Upper lobe of left lung (tissue), 4 donors: ENCODE data around the gene RAMP3.

Experiments
- POLR2A ChIP-seq, 4 donors: fragments of 450-650 bp; IDR thresholded peaks; one replicate each; pipeline ENCODE4 v1.5.1; 2016 to 2017; ENCODE audit warnings: antibody characterized with exemption in 4 of 4, mild to moderate bottlenecking in 2 of 4
- POLR2AphosphoS5 ChIP-seq, 2 donors: sonication (generic); formaldehyde crosslinking; IDR thresholded peaks; one replicate each; pipeline ENCODE4 v1.5.1; 2017; ENCODE audit warnings: antibody characterized with exemption in 2 of 2
- TF ChIP-seq, protein P1 (sequence below), 6 experiments: fragments of 450-650 bp in 4 of 6; fragments of 200-600 bp in 2 of 6; sonication (generic) in 2 of 6; IDR thresholded peaks; one replicate each; pipeline ENCODE4 v1.5.1; 2016 to 2019; ENCODE audit warnings: antibody characterized with exemption in 6 of 6

DNA sequence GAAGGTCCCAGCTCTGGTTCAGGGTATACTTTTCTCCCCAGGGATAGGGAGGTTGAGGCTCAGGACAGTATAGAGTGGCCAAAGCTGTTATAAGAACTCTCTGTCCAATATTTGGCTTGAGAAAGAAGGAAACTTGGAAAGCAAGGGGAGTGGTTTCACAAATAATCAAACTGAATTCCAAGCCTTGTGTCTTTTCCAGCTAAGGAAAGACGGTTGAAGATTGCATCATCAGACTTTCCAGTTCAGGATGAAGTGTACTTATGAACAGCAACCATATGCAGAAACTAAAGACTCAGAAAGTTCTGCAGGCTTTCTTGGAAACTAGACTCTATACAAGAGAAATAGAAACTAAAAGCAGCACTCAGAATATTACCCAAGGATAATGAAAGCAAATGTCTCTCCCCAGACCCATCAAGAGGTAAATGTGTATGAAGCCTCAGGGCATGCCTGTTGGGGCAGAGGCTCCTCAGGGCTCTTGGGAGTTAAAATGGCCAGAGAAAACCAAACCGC lies 46.4 kb downstream of the RAMP3 start:
- TF ChIP-seq, protein P1, sequence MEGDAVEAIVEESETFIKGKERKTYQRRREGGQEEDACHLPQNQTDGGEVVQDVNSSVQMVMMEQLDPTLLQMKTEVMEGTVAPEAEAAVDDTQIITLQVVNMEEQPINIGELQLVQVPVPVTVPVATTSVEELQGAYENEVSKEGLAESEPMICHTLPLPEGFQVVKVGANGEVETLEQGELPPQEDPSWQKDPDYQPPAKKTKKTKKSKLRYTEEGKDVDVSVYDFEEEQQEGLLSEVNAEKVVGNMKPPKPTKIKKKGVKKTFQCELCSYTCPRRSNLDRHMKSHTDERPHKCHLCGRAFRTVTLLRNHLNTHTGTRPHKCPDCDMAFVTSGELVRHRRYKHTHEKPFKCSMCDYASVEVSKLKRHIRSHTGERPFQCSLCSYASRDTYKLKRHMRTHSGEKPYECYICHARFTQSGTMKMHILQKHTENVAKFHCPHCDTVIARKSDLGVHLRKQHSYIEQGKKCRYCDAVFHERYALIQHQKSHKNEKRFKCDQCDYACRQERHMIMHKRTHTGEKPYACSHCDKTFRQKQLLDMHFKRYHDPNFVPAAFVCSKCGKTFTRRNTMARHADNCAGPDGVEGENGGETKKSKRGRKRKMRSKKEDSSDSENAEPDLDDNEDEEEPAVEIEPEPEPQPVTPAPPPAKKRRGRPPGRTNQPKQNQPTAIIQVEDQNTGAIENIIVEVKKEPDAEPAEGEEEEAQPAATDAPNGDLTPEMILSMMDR (IDR thresholded peaks at IDR 0.05), result no peak
- TF ChIP-seq POLR2A (IDR thresholded peaks at IDR 0.05), result no peak
- TF ChIP-seq POLR2AphosphoS5 (IDR thresholded peaks at IDR 0.05), result no peak
